ENCODE results near the gene RASSF10. TPM values are rescaled to one million over a fixed set of nuclear protein-coding genes. Genes with fewer than 3 reads are reported as not detected.

Gene RASSF10
- total RNA-seq, 1 donor from 2014 or later, result 4.8 TPM

- H3K27ac ChIP-seq, result no peak overlapping the region
- no peak for TF ChIP-seq CTCF (IDR thresholded peaks at IDR 0.05)
- DNase-seq, result no peak
- intact Hi-C loops (cut with DNase I), result no loop called here
- ATAC-seq, result no peak
- no peaks in the 10 kb centered on the region for H3K27me3 ChIP-seq
- peaks cover 5% of the 10 kb centered on the region for H3K4me1 ChIP-seq
- H3K36me3 ChIP-seq, result no peaks in the 10 kb centered on the region
- no peaks in the 10 kb centered on the region for H3K9me3 ChIP-seq
- H3K4me3 ChIP-seq, result no peak overlapping the region
Observed at GRCh38 chr11:13035711-13036110, 26.6 kb downstream of the RASSF10 start.

GRCh38 chr11:13036235-13036634 lies 27.1 kb downstream of the RASSF10 start:
- Histone ChIP-seq H3K4me1 (peaks cover 1% of the 10 kb centered on the region), H3K27ac (no peak overlapping the region), H3K9me3 (no peaks in the 10 kb centered on the region), H3K4me3 (no peak overlapping the region), H3K36me3 (no peaks in the 10 kb centered on the region), H3K27me3 (no peaks in the 10 kb centered on the region)
- no peak for TF ChIP-seq CTCF (IDR thresholded peaks at IDR 0.05)
- intact Hi-C loops (cut with DNase I), result no loop called here
- ATAC-seq, result peak; percentile 21
- no peak for DNase-seq

- Histone ChIP-seq H3K9me3 (no peaks in the 10 kb centered on the region), H3K4me1 (no peaks in the 10 kb centered on the region), H3K27ac (no peak overlapping the region), H3K27me3 (no peaks in the 10 kb centered on the region), H3K4me3 (no peak overlapping the region), H3K36me3 (no peaks in the 10 kb centered on the region)
- TF ChIP-seq CTCF (IDR thresholded peaks at IDR 0.05), result no peak
- intact Hi-C loops (cut with DNase I), result no loop called here
- DNase-seq (no peak), ATAC-seq (no peak)
Observed at GRCh38 chr11:13038366-13038765, 29.2 kb downstream of the RASSF10 start.

GRCh38 chr11:13039126-13039525 lies 30.0 kb downstream of the RASSF10 start:
- no peaks in the 10 kb centered on the region for H3K27me3 ChIP-seq
- TF ChIP-seq CTCF (IDR thresholded peaks at IDR 0.05), result no peak
- peaks cover 6% of the 10 kb centered on the region for H3K4me1 ChIP-seq
- H3K4me3 ChIP-seq, result no peak overlapping the region
- no peaks in the 10 kb centered on the region for H3K36me3 ChIP-seq
- ATAC-seq (no peak), DNase-seq (no peak)
- intact Hi-C loops (cut with DNase I), result no loop called here
- H3K27ac ChIP-seq, result no peak overlapping the region
- no peaks in the 10 kb centered on the region for H3K9me3 ChIP-seq

- intact Hi-C loops (cut with DNase I), result no loop called here
- Histone ChIP-seq H3K27ac (no peak overlapping the region), H3K4me1 (peaks cover 6% of the 10 kb centered on the region), H3K9me3 (no peaks in the 10 kb centered on the region), H3K4me3 (no peak overlapping the region), H3K27me3 (no peaks in the 10 kb centered on the region), H3K36me3 (no peaks in the 10 kb centered on the region)
- DNase-seq (no peak), ATAC-seq (peak; percentile 70)
- TF ChIP-seq CTCF (IDR thresholded peaks at IDR 0.05), result no peak
Observed at GRCh38 chr11:13040969-13041561, 31.9 kb downstream of the RASSF10 start.

- intact Hi-C loops (cut with DNase I), result no loop called here
- no peak for TF ChIP-seq CTCF (IDR thresholded peaks at IDR 0.05)
- ATAC-seq, result peak; percentile 38
- H3K27ac ChIP-seq, result no peak overlapping the region
- no peaks in the 10 kb centered on the region for H3K36me3 ChIP-seq
- DNase-seq, result no peak
- H3K9me3 ChIP-seq, result no peaks in the 10 kb centered on the region
- no peak overlapping the region for H3K4me3 ChIP-seq
- peaks cover 6% of the 10 kb centered on the region for H3K4me1 ChIP-seq
- H3K27me3 ChIP-seq, result no peaks in the 10 kb centered on the region
Observed at GRCh38 chr11:13042873-13043342, 33.8 kb downstream of the RASSF10 start.
